GM12878 (cell line): ENCODE measurements around the gene SOX12. TPM values are rescaled to one million over a fixed set of nuclear protein-coding genes. Genes with fewer than 3 reads are reported as not detected.

Experiments used
- ATAC-seq: fragments of 200-7000 bp; cut with Tn5 transposase; 3 replicates; pipeline ENCODE4 v1.9.1; 2020; ENCODE audit warnings: mild to moderate bottlenecking, moderate library complexity
- BruUV-seq: library from RNA; stranded (reverse); fragments of 400-500 nt; replicated peaks from 2 replicates; lab custom pipeline; 2021; lab: Mats Ljungman, UMichigan
- CTCF ChIA-PET: fragments of 300-600 bp; sonication (Branson Sonifier 250); formaldehyde crosslinking; extraction: SDS; loops from one replicate; lab custom pipeline; 2021; ENCODE audit warnings: inconsistent platforms; lab: Yijun Ruan, JAX
- POLR2A ChIA-PET: fragments of 350-600 bp; formaldehyde crosslinking; extraction: SDS; loops from one replicate; lab custom pipeline; 2021; ENCODE audit warnings: inconsistent platforms; lab: Charles Lee
- RAD21 ChIA-PET: fragments of 300-600 bp; sonication (Branson Sonifier 250); formaldehyde crosslinking; loops from one replicate; lab custom pipeline; 2023; ENCODE audit warnings: antibody characterized with exemption; ENCODE audit not compliant: unreplicated experiment; lab: Charles Lee
- SMC1A ChIA-PET: fragments of 300-600 bp; sonication (Branson Sonifier 250); formaldehyde crosslinking; loops from one replicate; lab custom pipeline; 2023; ENCODE audit not compliant: unreplicated experiment, uncharacterized antibody; lab: Charles Lee
- DNase-seq: peaks from one replicate; pipeline ENCODE4 v3.0.0-alpha.2; 2011; ENCODE audit warnings: low read depth, low spot score
- FAIRE-seq: peaks from 3 replicates; lab custom pipeline; 2011; peaks lifted over from hg19 to GRCh38; lab: Jason Lieb, UNC
- H2AFZ ChIP-seq: 2 replicates; pipeline ENCODE4 v1.6.0; 2011; ENCODE audit warnings: low read depth, low read length, control low read depth; ENCODE audit not compliant: control insufficient read depth
- H3K27ac ChIP-seq: 2 replicates; pipeline ENCODE4 v1.5.1; 2011; ENCODE audit warnings: control low read depth; ENCODE audit not compliant: control insufficient read depth, insufficient read depth
- H3K27me3 ChIP-seq, 2 experiments: replicated peaks in 1 of 2; 2 replicates each; pipeline versions ENCODE4 v1.6.0 to v1.6.1; 2011; ENCODE audit warnings: low read length in 1 of 2; ENCODE audit not compliant: control insufficient read depth in 2 of 2, insufficient read depth in 2 of 2
- H3K36me3 ChIP-seq, 2 experiments: 2 replicates each; pipeline ENCODE4 v1.5.1; 2011; ENCODE audit warnings: low read length in 1 of 2; ENCODE audit not compliant: control insufficient read depth in 2 of 2, insufficient read depth in 2 of 2
- H3K4me1 ChIP-seq: 2 replicates; pipeline ENCODE4 v1.6.1; 2011; ENCODE audit warnings: mild to moderate bottlenecking, low read length, moderate library complexity, mixed read lengths; ENCODE audit not compliant: control insufficient read depth, insufficient read depth
- H3K4me2 ChIP-seq: 2 replicates; pipeline ENCODE4 v1.6.0; 2011; ENCODE audit warnings: control low read depth; ENCODE audit not compliant: control insufficient read depth, insufficient read depth
- H3K4me3 ChIP-seq: fragments of 200-600 bp; sonication (generic); 2 replicates; pipeline ENCODE4 v1.5.1; 2016
- H3K79me2 ChIP-seq: 2 replicates; pipeline ENCODE4 v1.6.0; 2011; ENCODE audit warnings: low read length; ENCODE audit not compliant: control insufficient read depth, insufficient read depth
- H3K9ac ChIP-seq: 2 replicates; pipeline ENCODE4 v1.8.0; 2011; ENCODE audit warnings: low read length, control low read depth, mixed read lengths; ENCODE audit not compliant: control insufficient read depth, insufficient read depth
- H3K9me3 ChIP-seq: replicated peaks from 3 replicates; pipeline ENCODE4 v1.5.1; 2011; ENCODE audit warnings: mild to moderate bottlenecking, low read length; ENCODE audit not compliant: control insufficient read depth, insufficient read depth
- H4K20me1 ChIP-seq: 2 replicates; pipeline ENCODE4 v1.6.0; 2011; ENCODE audit not compliant: control insufficient read depth, insufficient read depth
- BMI1 ChIP-seq: fragments of 450-650 bp; IDR thresholded peaks from 2 replicates; pipeline ENCODE4 v1.6.1; 2016; ENCODE audit warnings: mild to moderate bottlenecking, moderate library complexity, borderline replicate concordance
- CBX5 ChIP-seq: sonication (generic); IDR thresholded peaks from 2 replicates; pipeline ENCODE4 v1.6.1; 2016; ENCODE audit warnings: low read depth, moderate library complexity, mild to moderate bottlenecking, inconsistent platforms
- POLR2AphosphoS5 ChIP-seq: IDR thresholded peaks from 2 replicates; pipeline ENCODE4 v1.6.1; 2011; ENCODE audit warnings: mild to moderate bottlenecking, low read length, inconsistent platforms
- TCF3 ChIP-seq: IDR thresholded peaks from 2 replicates; pipeline ENCODE4 v1.6.1; 2012; ENCODE audit warnings: low read depth, mild to moderate bottlenecking, low read length, borderline replicate concordance; ENCODE audit not compliant: insufficient read depth
- WGBS: methylation state at CpG from one replicate; pipeline ENCODE4 v1.1.6; 2016; ENCODE audit warnings: low lambda C conversion rate; ENCODE audit not compliant: insufficient replicate concordance, insufficient coverage; ENCODE audit errors: missing lambda C conversion rate; 5-methylcytosine and 5-hydroxymethylcytosine counted together
- in situ Hi-C: fragments of 300-500 bp; cut with MboI; formaldehyde crosslinking; loops from 9 replicates; pipeline ENCODE4 v1.14.3; 2018; ENCODE audit warnings: mixed read lengths
- intact Hi-C: fragments of 100-400 bp; cut with micrococcal nuclease; formaldehyde crosslinking; loops from one replicate; pipeline ENCODE4 v1.14.2; 2022; ENCODE audit not compliant: unreplicated experiment
- polyA plus RNA-seq, 11 experiments: library from polyadenylated mRNA; depleted of rRNA in 4 of 11; unstranded in 6 of 11; stranded (reverse) in 5 of 11; fragments of >200 nt; fragmentation: Nextera tagmentation in 4 of 11; fragmentation: Illumina TruSeq in 1 of 11; extraction: Ambion mirVana in 4 of 11; extraction: Trizol in 1 of 11; gene quantifications; 1 replicate in 1 of 11; 2 replicates in 10 of 11; pipeline versions ENCODE4 v1.2.1 to v1.2.3, GENCODE V29; 2011 to 2016; ENCODE audit warnings: inconsistent platforms in 2 of 11, missing spikeins in 2 of 11, low read depth in 1 of 11
- total RNA-seq, 4 experiments: library from RNA; depleted of rRNA in 3 of 4; stranded (reverse); fragments of >200 nt in 3 of 4; fragmentation: Illumina TruSeq in 1 of 4; extraction: Trizol in 1 of 4; gene quantifications; 2 replicates each; pipeline versions ENCODE4 v1.2.1 to v1.2.3, GENCODE V29; 2013 to 2021
- TF ChIP-seq, protein P1 (sequence below): IDR thresholded peaks from 2 replicates; pipeline ENCODE4 v1.6.1; 2012; ENCODE audit warnings: low read depth, low read length, improper control_type of control experiment
- TF ChIP-seq, protein P2 (sequence below): IDR thresholded peaks from 2 replicates; pipeline ENCODE4 v1.6.1; 2011; ENCODE audit warnings: borderline replicate concordance, low read depth, mild to moderate bottlenecking, moderate library complexity, mixed read lengths, low read length; ENCODE audit not compliant: insufficient read depth; ENCODE audit errors: extremely low read length
- TF ChIP-seq, protein P3 (sequence below): fragments of 450-650 bp; formaldehyde crosslinking; IDR thresholded peaks from 2 replicates; pipeline ENCODE4 v1.5.0; 2022; ENCODE audit warnings: mild to moderate bottlenecking, missing genetic modification characterization
- TF ChIP-seq, protein P4 (sequence below): IDR thresholded peaks from 2 replicates; pipeline ENCODE4 v1.6.1; 2012; ENCODE audit warnings: low read depth, low read length, improper control_type of control experiment
- TF ChIP-seq, protein P5 (sequence below): fragments of 450-650 bp; IDR thresholded peaks from 2 replicates; pipeline ENCODE4 v1.6.1; 2017; ENCODE audit warnings: mild to moderate bottlenecking, moderate library complexity
- TF ChIP-seq, protein P6 (sequence below): IDR thresholded peaks from 2 replicates; pipeline ENCODE4 v1.6.1; 2011; ENCODE audit warnings: low read depth, mild to moderate bottlenecking, low read length, moderate library complexity, borderline replicate concordance; ENCODE audit errors: extremely low read depth

The SOX12 gene
- total and polyA plus RNA-seq, 10 of the 15 experiments (the other 5 are each of a cell fraction or from before 2014, with no cell fraction given), result 0.50 to 17.9 (median 1.4) TPM

DNA sequence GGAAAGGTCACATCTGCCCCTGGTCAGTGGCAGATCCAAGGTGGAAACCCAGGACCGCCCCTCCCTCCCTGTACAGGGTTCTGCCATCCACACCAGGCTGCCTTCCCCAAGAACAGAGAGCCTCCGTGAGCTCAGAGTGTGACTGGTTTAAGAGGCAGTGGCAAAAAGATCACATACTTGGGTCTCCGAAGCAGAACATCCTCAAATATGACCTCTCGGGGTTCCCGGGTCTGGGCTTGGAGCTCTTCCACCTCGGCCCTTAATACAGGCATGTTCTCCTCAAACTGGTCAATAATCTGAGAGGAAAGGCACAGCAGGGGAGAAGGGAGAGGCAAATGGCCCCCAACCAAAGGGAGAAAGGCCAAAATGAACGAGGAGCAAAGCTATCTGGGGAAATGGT, 49.6 kb upstream of the SOX12 start:
- Histone ChIP-seq H3K27me3 (no peaks in the 10 kb centered on the region), H3K4me3 (no peak overlapping the region), H3K9ac (no peak overlapping the region), H2AFZ (no peak overlapping the region), H3K4me2 (no peak overlapping the region), H3K36me3 (peaks cover 2 to 3% of the 10 kb centered on the region in 2 experiments; a peak in 3 of 4 replicates), H4K20me1 (no peaks in the 10 kb centered on the region), H3K79me2 (no peaks in the 10 kb centered on the region), H3K9me3 (no peaks in the 10 kb centered on the region), H3K4me1 (no peaks in the 10 kb centered on the region), H3K27ac (no peak overlapping the region)
- RAD21 ChIA-PET, result no interaction called here
- POLR2A ChIA-PET, result no interaction called here
- no TSS peak for BruUV-seq
- intact Hi-C loops (no loop called here), in situ Hi-C loops (no loop called here)
- SMC1A ChIA-PET, result no interaction called here
- 79% methylated on average over 7 of the region's 7 CpGs for WGBS
- CTCF ChIA-PET, result interaction anchor here (1.0 kb wide), 1 partner anchor 9 kb away, joined by 5 read pairs; no protein-coding TSS in a partner anchor
- FAIRE-seq (no peak), DNase-seq (no peak), ATAC-seq (no peak)
- TF ChIP-seq TCF3, result no peak
- no peak for TF ChIP-seq CBX5
- TF ChIP-seq, protein P1, sequence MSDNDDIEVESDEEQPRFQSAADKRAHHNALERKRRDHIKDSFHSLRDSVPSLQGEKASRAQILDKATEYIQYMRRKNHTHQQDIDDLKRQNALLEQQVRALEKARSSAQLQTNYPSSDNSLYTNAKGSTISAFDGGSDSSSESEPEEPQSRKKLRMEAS, result no peak
- no peak for TF ChIP-seq POLR2AphosphoS5
- no peak for TF ChIP-seq BMI1
- TF ChIP-seq, protein P2, sequence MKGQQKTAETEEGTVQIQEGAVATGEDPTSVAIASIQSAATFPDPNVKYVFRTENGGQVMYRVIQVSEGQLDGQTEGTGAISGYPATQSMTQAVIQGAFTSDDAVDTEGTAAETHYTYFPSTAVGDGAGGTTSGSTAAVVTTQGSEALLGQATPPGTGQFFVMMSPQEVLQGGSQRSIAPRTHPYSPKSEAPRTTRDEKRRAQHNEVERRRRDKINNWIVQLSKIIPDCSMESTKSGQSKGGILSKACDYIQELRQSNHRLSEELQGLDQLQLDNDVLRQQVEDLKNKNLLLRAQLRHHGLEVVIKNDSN, result no peak
- TF ChIP-seq, protein P3, sequence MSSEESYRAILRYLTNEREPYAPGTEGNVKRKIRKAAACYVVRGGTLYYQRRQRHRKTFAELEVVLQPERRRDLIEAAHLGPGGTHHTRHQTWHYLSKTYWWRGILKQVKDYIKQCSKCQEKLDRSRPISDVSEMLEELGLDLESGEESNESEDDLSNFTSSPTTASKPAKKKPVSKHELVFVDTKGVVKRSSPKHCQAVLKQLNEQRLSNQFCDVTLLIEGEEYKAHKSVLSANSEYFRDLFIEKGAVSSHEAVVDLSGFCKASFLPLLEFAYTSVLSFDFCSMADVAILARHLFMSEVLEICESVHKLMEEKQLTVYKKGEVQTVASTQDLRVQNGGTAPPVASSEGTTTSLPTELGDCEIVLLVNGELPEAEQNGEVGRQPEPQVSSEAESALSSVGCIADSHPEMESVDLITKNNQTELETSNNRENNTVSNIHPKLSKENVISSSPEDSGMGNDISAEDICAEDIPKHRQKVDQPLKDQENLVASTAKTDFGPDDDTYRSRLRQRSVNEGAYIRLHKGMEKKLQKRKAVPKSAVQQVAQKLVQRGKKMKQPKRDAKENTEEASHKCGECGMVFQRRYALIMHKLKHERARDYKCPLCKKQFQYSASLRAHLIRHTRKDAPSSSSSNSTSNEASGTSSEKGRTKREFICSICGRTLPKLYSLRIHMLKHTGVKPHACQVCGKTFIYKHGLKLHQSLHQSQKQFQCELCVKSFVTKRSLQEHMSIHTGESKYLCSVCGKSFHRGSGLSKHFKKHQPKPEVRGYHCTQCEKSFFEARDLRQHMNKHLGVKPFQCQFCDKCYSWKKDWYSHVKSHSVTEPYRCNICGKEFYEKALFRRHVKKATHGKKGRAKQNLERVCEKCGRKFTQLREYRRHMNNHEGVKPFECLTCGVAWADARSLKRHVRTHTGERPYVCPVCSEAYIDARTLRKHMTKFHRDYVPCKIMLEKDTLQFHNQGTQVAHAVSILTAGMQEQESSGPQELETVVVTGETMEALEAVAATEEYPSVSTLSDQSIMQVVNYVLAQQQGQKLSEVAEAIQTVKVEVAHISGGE (CRISPR knock-in tag), result no peak
- TF ChIP-seq, protein P4, sequence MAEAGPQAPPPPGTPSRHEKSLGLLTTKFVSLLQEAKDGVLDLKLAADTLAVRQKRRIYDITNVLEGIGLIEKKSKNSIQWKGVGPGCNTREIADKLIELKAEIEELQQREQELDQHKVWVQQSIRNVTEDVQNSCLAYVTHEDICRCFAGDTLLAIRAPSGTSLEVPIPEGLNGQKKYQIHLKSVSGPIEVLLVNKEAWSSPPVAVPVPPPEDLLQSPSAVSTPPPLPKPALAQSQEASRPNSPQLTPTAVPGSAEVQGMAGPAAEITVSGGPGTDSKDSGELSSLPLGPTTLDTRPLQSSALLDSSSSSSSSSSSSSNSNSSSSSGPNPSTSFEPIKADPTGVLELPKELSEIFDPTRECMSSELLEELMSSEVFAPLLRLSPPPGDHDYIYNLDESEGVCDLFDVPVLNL, result no peak
- TF ChIP-seq, protein P5, sequence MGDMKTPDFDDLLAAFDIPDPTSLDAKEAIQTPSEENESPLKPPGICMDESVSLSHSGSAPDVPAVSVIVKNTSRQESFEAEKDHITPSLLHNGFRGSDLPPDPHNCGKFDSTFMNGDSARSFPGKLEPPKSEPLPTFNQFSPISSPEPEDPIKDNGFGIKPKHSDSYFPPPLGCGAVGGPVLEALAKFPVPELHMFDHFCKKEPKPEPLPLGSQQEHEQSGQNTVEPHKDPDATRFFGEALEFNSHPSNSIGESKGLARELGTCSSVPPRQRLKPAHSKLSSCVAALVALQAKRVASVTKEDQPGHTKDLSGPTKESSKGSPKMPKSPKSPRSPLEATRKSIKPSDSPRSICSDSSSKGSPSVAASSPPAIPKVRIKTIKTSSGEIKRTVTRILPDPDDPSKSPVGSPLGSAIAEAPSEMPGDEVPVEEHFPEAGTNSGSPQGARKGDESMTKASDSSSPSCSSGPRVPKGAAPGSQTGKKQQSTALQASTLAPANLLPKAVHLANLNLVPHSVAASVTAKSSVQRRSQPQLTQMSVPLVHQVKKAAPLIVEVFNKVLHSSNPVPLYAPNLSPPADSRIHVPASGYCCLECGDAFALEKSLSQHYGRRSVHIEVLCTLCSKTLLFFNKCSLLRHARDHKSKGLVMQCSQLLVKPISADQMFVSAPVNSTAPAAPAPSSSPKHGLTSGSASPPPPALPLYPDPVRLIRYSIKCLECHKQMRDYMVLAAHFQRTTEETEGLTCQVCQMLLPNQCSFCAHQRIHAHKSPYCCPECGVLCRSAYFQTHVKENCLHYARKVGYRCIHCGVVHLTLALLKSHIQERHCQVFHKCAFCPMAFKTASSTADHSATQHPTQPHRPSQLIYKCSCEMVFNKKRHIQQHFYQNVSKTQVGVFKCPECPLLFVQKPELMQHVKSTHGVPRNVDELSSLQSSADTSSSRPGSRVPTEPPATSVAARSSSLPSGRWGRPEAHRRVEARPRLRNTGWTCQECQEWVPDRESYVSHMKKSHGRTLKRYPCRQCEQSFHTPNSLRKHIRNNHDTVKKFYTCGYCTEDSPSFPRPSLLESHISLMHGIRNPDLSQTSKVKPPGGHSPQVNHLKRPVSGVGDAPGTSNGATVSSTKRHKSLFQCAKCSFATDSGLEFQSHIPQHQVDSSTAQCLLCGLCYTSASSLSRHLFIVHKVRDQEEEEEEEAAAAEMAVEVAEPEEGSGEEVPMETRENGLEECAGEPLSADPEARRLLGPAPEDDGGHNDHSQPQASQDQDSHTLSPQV, result no peak
- TF ChIP-seq, protein P6, sequence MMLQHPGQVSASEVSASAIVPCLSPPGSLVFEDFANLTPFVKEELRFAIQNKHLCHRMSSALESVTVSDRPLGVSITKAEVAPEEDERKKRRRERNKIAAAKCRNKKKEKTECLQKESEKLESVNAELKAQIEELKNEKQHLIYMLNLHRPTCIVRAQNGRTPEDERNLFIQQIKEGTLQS, result no peak
